Effector memory CD8-positive, alpha-beta T cell (primary cell): ENCODE results near the gene NSD1.

ENCODE experiments used
- ATAC-seq: fragments of 150-1000 bp; cut with Tn5 transposase; replicated peaks from 2 replicates; pipeline ENCODE4 v1.10.0; 2021; ENCODE audit warnings: mild to moderate bottlenecking, moderate library complexity
- DNase-seq, 3 experiments: peaks; one replicate each; pipeline ENCODE4 v3.0.0; 2021
- H3K27ac Mint-ChIP-seq, 2 donors: one replicate each; pipeline ENCODE4 v1.8.0; 2022; ENCODE audit warnings: mild to moderate bottlenecking in 2 of 2, mixed read lengths in 2 of 2, moderate library complexity in 2 of 2
- H3K27me3 Mint-ChIP-seq, 2 donors: one replicate each; pipeline ENCODE4 v1.8.0; 2022; ENCODE audit warnings: mixed read lengths in 2 of 2
- H3K36me3 Mint-ChIP-seq: one replicate; pipeline ENCODE4 v1.8.0; 2022; ENCODE audit warnings: mild to moderate bottlenecking, moderate library complexity, mixed read lengths; ENCODE audit not compliant: insufficient read depth
- H3K4me1 Mint-ChIP-seq, 2 donors: one replicate each; pipeline ENCODE4 v1.8.0; 2022; ENCODE audit warnings: low read depth in 2 of 2, mixed read lengths in 2 of 2
- H3K4me3 Mint-ChIP-seq, 2 donors: one replicate each; pipeline ENCODE4 v1.8.0; 2022; ENCODE audit warnings: mild to moderate bottlenecking in 2 of 2, mixed read lengths in 2 of 2, moderate library complexity in 2 of 2
- H3K9me3 Mint-ChIP-seq, 2 donors: one replicate each; pipeline ENCODE4 v1.8.0; 2022; ENCODE audit warnings: mixed read lengths in 2 of 2

NSD1 gene

GRCh38 chr5:177312649-177313181 lies 179.1 kb downstream of the NSD1 start:
- peak; percentile 15 for ATAC-seq

DNA sequence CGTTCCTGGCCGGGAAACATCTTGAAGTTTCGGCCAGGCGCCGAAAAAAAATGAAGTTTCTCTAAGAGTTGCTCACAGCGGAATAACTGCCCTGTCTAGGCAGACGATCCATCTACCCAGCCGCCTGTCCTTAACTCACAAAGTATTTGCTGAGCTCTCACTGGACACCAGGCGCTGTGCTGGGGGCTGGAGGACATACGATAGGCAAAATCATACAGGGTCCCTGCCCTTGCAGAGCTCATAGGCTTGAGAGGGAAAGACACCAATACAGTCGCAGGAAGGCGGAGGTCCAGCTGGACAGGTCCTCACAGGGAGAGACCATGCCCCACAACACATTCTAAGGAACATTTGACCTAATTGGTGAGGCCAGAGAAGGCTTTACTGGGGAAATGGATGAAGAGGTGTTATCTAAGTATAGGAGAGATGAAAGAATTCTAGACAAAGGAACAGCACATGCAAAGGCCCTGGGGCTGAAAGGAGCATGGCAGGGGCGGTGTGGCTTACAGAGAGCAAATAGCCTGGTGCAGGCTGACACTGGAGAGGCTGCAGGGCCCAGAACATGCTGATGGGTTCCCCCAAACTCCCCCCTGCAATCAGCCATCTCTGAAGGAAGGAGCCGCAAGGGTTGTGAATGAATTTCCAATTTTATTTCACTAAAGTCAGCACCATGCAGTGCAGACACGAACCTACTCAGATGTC lies 180.1 kb downstream of the NSD1 start:
- no peak for DNase-seq
- Mint-ChIP-seq H3K9me3 (no peaks in the 10 kb centered on the region), H3K4me3 (no peak overlapping the region), H3K27me3 (no peaks in the 10 kb centered on the region), H3K4me1 (peaks cover 29 to 35% of the 10 kb centered on the region in 2 donors), H3K27ac (no peak overlapping the region), H3K36me3 (peaks cover 22% of the 10 kb centered on the region)
- ATAC-seq = no peak

More at GRCh38 chr5:177312649-177313181, 179.1 kb downstream of the NSD1 start:
- H3K4me3 Mint-ChIP-seq = peak overlapping the region; percentile 82 to 83
- H3K27me3 Mint-ChIP-seq = no peaks in the 10 kb centered on the region
- peak overlapping the region; percentile 46 to 65 for H3K27ac Mint-ChIP-seq
- DNase-seq = no peak
- no peaks in the 10 kb centered on the region for H3K9me3 Mint-ChIP-seq
- H3K4me1 Mint-ChIP-seq = peaks cover 28 to 31% of the 10 kb centered on the region in 2 donors
- peaks cover 20% of the 10 kb centered on the region for H3K36me3 Mint-ChIP-seq

DNA sequence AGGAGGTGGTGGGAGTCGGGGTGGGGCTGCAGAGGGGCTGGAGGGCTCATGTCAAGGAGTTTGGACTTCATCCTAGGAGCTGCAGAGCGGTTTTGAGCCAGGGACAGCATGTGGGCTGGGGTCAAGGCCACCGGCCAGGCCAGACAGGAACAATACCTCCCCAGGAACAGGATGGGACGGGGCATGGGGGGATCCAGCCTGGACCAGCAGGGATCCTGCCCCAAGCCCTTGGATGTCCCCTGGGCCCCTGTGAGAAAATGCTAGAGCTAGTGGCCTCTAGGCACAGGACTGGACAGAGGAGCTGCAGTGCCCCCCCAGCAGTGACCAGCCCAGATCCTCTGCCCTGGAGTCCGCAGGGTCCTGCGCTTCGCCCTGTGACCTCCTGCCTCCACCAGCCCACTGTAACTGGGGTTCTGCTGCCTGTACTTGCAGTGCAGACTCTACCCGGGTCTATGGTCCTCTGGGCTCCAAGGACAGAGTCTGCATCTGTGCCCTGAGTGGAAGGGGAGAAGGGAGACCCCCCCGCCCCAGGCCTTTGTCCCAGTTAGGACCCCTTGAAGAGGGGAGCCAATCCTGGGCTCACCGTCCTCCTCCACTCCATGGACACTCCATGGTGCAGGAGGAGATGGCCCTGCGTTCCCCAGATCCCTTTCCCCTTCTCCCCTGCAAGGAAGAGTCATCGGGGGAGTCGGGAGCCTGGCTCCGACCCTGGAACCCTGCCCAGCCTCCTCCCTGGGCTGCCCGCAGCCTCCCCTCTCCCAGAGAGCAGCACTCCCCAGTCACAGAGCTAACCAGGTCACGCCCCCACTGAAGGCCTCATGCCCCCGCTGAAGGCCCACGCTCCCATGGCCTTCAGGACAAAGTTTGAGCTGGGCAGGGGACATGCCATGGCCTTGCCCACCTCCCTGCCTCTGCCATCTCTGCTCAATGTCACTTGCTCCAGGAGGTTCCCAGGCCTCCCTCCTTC lies 181.1 kb downstream of the NSD1 start:
- H3K4me3 Mint-ChIP-seq = no peak overlapping the region
- H3K27me3 Mint-ChIP-seq = no peaks in the 10 kb centered on the region
- no peaks in the 10 kb centered on the region for H3K9me3 Mint-ChIP-seq
- H3K27ac Mint-ChIP-seq = no peak overlapping the region
- ATAC-seq = no peak
- no peak for DNase-seq
- H3K4me1 Mint-ChIP-seq = peaks cover 22 to 30% of the 10 kb centered on the region in 2 donors
- H3K36me3 Mint-ChIP-seq = peaks cover 17% of the 10 kb centered on the region

DNA sequence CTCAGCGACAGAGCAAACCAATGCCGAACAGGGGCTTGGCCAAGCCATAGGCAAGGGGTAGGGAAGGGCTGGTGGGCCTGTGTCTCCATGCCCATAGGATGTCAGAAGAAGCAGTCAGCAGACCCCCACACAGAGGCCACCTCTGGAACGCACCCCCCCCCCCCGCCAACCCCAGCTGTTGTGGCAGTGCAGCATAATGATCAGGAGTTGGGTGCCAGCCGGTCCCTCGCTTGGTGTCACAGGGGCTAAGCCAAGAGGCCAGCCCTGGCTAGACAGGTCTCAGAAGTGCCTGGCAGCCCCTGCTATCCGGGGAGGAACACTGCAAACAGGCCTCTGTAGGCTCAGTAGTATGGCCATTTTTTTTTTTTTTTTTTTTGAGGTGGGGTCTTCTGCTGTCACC lies 181.8 kb downstream of the NSD1 start:
- Mint-ChIP-seq H3K9me3 (no peaks in the 10 kb centered on the region), H3K4me3 (no peak overlapping the region), H3K27ac (no peak overlapping the region), H3K4me1 (peaks cover 17 to 25% of the 10 kb centered on the region in 2 donors), H3K27me3 (no peaks in the 10 kb centered on the region), H3K36me3 (peaks cover 15% of the 10 kb centered on the region)
- ATAC-seq = no peak
- DNase-seq = no peak

DNA sequence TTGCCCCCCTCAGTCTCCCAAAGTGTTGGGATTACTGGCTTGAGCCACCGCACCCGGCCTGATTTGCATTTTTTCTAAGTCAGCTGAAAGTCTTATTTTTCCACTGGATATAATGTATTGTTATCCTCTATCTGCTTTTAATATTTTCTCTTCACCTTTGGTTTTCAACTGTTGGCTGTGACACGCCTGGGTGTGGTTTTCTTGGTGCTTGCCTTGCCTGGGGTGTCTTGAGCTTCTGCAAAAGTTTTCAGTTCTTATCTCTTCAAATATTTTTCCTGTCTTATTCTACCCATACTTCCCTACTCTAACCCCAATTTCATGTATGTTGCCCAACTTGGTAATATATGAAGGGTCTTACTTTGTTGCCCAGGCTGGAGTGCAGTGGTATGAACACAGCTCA lies 182.4 kb downstream of the NSD1 start:
- no peaks in the 10 kb centered on the region for H3K27me3 Mint-ChIP-seq
- H3K27ac Mint-ChIP-seq = peak overlapping the region in 1 of 2 donors; percentile 30
- ATAC-seq (no peak), DNase-seq (no peak)
- peaks cover 14% of the 10 kb centered on the region for H3K36me3 Mint-ChIP-seq
- peaks cover 12 to 19% of the 10 kb centered on the region in 2 donors for H3K4me1 Mint-ChIP-seq
- H3K9me3 Mint-ChIP-seq = no peaks in the 10 kb centered on the region
- no peak overlapping the region for H3K4me3 Mint-ChIP-seq

DNA sequence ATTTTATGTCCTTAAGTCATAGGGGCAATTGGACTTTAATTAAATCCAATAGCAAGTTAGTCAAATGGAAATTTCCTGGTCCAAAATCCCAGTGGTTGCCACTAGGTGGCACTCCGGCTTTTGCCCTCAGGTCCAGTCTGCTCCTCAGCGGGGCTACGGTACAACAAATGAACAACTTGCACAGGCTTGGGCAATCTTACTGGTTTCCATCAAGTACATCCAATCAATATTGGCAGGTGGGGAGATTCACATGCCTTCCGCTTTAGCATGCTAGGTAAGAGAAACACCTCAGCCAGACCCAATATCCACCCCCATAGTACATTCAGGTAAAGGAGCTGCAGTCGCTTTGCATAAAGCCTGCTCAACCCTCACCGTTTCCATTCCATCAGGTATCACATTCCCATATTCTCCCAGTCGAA lies 184.4 kb downstream of the NSD1 start:
- Mint-ChIP-seq H3K4me1 (peaks cover 6 to 8% of the 10 kb centered on the region in 2 donors), H3K27ac (no peak overlapping the region), H3K27me3 (no peaks in the 10 kb centered on the region), H3K36me3 (peaks cover 13% of the 10 kb centered on the region), H3K4me3 (no peak overlapping the region), H3K9me3 (no peaks in the 10 kb centered on the region)
- ATAC-seq = peak; percentile 82
- peak; percentile 66 to 75 (median 67) for DNase-seq

GRCh38 chr5:177319913-177320588 lies 186.5 kb downstream of the NSD1 start:
- Mint-ChIP-seq H3K9me3 (no peaks in the 10 kb centered on the region), H3K4me3 (no peak overlapping the region), H3K27ac (no peak overlapping the region), H3K4me1 (peaks cover 6 to 8% of the 10 kb centered on the region in 2 donors), H3K27me3 (no peaks in the 10 kb centered on the region), H3K36me3 (peaks cover 13% of the 10 kb centered on the region)
- DNase-seq (no peak), ATAC-seq (no peak)

DNA sequence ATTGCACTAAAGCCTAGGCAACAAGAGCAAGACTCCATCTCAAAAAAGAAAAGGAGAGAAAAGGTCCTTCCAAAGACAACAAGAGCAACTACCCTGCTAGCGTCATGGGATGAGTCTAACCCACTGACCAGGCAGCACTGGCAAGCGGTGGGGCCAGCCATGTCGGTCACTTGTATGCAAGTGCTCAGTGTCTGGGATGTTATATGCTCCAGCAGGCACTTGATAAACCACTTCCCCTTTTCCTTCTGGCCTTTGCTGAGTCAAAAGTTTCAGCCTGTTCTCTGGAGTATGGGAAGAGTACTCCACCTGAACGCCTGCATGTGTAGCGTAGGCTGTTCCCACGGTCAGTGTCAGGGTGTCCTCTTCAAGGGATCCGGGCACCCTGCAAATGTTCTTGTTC lies 187.3 kb downstream of the NSD1 start:
- H3K4me3 Mint-ChIP-seq = no peak overlapping the region
- DNase-seq = no peak
- peaks cover 6 to 10% of the 10 kb centered on the region in 2 donors for H3K4me1 Mint-ChIP-seq

DNA sequence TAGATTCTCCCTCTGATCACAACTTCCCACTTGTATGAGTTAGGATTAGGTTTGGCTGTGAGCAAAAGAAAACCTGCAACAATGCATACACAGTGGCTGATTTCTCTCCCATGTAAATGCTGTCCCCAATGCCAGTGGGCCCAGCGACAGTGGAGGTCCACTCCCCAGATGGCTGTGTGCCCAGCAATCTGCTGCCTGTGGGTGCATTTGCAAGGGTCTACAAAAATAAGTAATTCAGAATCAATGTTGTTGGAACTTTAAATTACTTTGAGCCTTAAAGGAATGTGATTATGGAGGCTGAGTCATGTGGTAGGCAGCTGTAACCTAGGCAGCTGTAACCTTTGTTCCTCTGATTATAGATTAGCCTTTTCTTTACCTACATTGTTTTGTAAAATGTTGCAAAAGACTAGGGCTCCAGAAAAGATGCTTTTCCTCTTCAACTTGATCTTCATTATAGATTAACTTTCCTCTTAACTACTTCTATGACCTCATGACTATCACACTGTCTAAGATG lies 192.4 kb downstream of the NSD1 start:
- H3K27ac Mint-ChIP-seq = peak overlapping the region in 1 of 2 donors; percentile 35
- H3K4me1 Mint-ChIP-seq = peaks cover 9 to 14% of the 10 kb centered on the region in 2 donors
- DNase-seq = no peak
- no peaks in the 10 kb centered on the region for H3K27me3 Mint-ChIP-seq
- ATAC-seq = no peak
- H3K36me3 Mint-ChIP-seq = peaks cover 20% of the 10 kb centered on the region
- peak overlapping the region in 1 of 2 donors; percentile 49 for H3K4me3 Mint-ChIP-seq
- no peaks in the 10 kb centered on the region for H3K9me3 Mint-ChIP-seq

More for the DNA sequence above, 187.3 kb downstream of the NSD1 start:
- no peak for ATAC-seq
- Mint-ChIP-seq H3K27ac (no peak overlapping the region), H3K27me3 (no peaks in the 10 kb centered on the region), H3K36me3 (peaks cover 13% of the 10 kb centered on the region), H3K9me3 (no peaks in the 10 kb centered on the region)

GRCh38 chr5:177327539-177328522 lies 194.3 kb downstream of the NSD1 start:
- peak in 1 of 3 experiments; percentile 39 for DNase-seq
- peaks cover 16 to 26% of the 10 kb centered on the region in 2 donors for H3K4me1 Mint-ChIP-seq

DNA sequence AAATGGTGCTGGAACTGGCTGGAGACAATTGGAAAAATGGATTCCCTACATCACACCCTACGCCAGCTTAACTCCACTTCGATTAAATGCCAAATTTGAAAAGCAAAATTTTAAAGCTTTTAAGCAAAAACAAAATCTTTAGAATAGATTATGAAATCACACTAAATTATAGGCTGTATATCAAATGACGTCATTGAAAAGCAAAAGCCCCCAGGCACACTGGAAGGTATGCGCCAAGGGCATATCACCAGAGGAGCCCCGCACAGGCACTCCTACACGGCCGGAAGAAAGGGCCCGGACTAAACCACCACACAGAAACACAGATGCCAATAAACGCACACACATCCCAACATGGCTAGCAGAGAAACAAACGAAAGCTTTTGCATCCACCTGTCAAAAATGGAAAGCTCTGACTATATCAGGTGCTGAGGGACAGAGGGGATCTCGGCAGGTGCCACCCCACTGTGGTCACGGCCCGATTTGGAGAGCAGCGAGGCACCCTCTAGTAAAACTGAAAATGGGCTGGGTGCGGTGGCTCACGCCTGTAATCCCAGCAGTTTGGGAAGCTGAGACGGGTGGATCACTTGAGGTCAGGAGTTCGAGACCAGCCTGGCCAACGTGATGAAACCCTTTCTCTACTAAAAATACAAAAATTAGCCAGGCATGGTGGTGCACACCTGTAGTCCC lies 195.1 kb downstream of the NSD1 start:
- Mint-ChIP-seq H3K4me3 (peak overlapping the region in 1 of 2 donors; percentile 66), H3K9me3 (no peaks in the 10 kb centered on the region)

More at GRCh38 chr5:177327539-177328522, 194.3 kb downstream of the NSD1 start:
- no peaks in the 10 kb centered on the region for H3K9me3 Mint-ChIP-seq
- peak overlapping the region; percentile 76 to 90 for H3K27ac Mint-ChIP-seq
- peak; percentile 84 for ATAC-seq
- H3K4me3 Mint-ChIP-seq = peak overlapping the region; percentile 49 to 66
- peaks cover 29% of the 10 kb centered on the region for H3K36me3 Mint-ChIP-seq
- no peaks in the 10 kb centered on the region for H3K27me3 Mint-ChIP-seq

More for the DNA sequence above, 195.1 kb downstream of the NSD1 start:
- no peak for DNase-seq
- no peaks in the 10 kb centered on the region for H3K27me3 Mint-ChIP-seq
- no peak for ATAC-seq
- peaks cover 38% of the 10 kb centered on the region for H3K36me3 Mint-ChIP-seq
- peaks cover 18 to 31% of the 10 kb centered on the region in 2 donors for H3K4me1 Mint-ChIP-seq
- H3K27ac Mint-ChIP-seq = peak overlapping the region; percentile 76 to 90
